Umbilical cord (tissue), 2 donors: Measurements from ENCODE around the gene VCX3B. TPM values are rescaled to one million over a fixed set of nuclear protein-coding genes. Genes with fewer than 3 reads are reported as not detected.
A peak's percentile ranks its signal among the peaks of the same experiment; 100 is the strongest.
"Not testable (repeated sequence)": the region's sequence is repeated elsewhere in the genome, so short reads cannot be mapped to it uniquely, and the experiment has no call there.

Experiments used
- DNase-seq: peaks from one replicate; pipeline ENCODE4 v3.0.0-alpha.2; 2015; ENCODE audit warnings: low spot score
- total RNA-seq: library from RNA; depleted of rRNA; stranded (reverse); fragments of >200 nt; gene quantifications from one replicate; pipeline ENCODE4 v1.2.3, GENCODE V29; 2014; ENCODE audit warnings: low replicate concordance; ENCODE audit not compliant: insufficient read depth

The VCX3B gene
- total RNA-seq: not detected

- not testable (repeated sequence) for DNase-seq
These were observed at the start of gene VCX3B for GRCh38 chrX:8464530-8464929. Gene VCX3B, plus strand, starts transcription at chrX:8464830. Its CDS starts 621 bp downstream, at chrX:8465451.

GRCh38 chrX:8418301-8418700 lies 46.3 kb upstream of the VCX3B start:
- DNase-seq: peak; percentile 59

GRCh38 chrX:8424912-8425311 lies 39.7 kb upstream of the VCX3B start:
- peak; percentile 40 for DNase-seq

GRCh38 chrX:8429692-8430249 lies 34.9 kb upstream of the VCX3B start:
- DNase-seq: no peak

- no peak for DNase-seq
These were observed 34.2 kb upstream of the VCX3B start for GRCh38 chrX:8430444-8430843.

GRCh38 chrX:8432396-8432795 lies 32.2 kb upstream of the VCX3B start:
- no peak for DNase-seq

- no peak for DNase-seq
These were observed 31.2 kb upstream of the VCX3B start for GRCh38 chrX:8433109-8434062.

- DNase-seq: no peak
These were observed 17.3 kb upstream of the VCX3B start for GRCh38 chrX:8447368-8447767.

- not testable (repeated sequence) for DNase-seq
These were observed 12.3 kb upstream of the VCX3B start for GRCh38 chrX:8452343-8452742.

- peak; percentile 10 for DNase-seq
These were observed 11.0 kb upstream of the VCX3B start for GRCh38 chrX:8453611-8454010.

- DNase-seq: no peak
These were observed 9.1 kb upstream of the VCX3B start for GRCh38 chrX:8455557-8455956.

GRCh38 chrX:8462488-8462887 lies 2.1 kb upstream of the VCX3B start:
- no peak for DNase-seq

GRCh38 chrX:8484360-8484949 lies 19.8 kb downstream of the VCX3B start:
- no peak for DNase-seq

GRCh38 chrX:8495036-8495435 lies 30.4 kb downstream of the VCX3B start:
- DNase-seq: not testable (repeated sequence)

GRCh38 chrX:8500203-8500602 lies 35.6 kb downstream of the VCX3B start:
- no peak for DNase-seq

GRCh38 chrX:8502101-8502500 lies 37.5 kb downstream of the VCX3B start:
- not testable (repeated sequence) for DNase-seq

GRCh38 chrX:8504451-8504850 lies 39.8 kb downstream of the VCX3B start:
- peak; percentile 79 for DNase-seq
